SK-N-SH (cell line): Measurements from ENCODE around the gene CD164L2.
A peak's percentile ranks its signal among the peaks of the same experiment; 100 is the strongest.

Experiments used
- ELF1 ChIP-seq: IDR thresholded peaks from 2 replicates; pipeline ENCODE4 v1.4.0; 2012
- POLR2AphosphoS5 ChIP-seq: IDR thresholded peaks from 2 replicates; pipeline ENCODE4 v1.6.1; 2012; ENCODE audit warnings: low read depth, low read length
- RAD21 ChIP-seq: IDR thresholded peaks from 2 replicates; pipeline ENCODE4 v1.6.1; 2012; ENCODE audit warnings: mild to moderate bottlenecking, low read length
- TCF12 ChIP-seq: IDR thresholded peaks from 2 replicates; pipeline ENCODE4 v1.4.0; 2012
- TF ChIP-seq, protein P1 (sequence below): fragments of 200-600 bp; sonication (generic); IDR thresholded peaks from 2 replicates; pipeline ENCODE4 v1.6.1; 2017; ENCODE audit warnings: antibody characterized with exemption, mild to moderate bottlenecking, moderate library complexity
- TF ChIP-seq, protein P2 (sequence below): IDR thresholded peaks from 2 replicates; pipeline ENCODE4 v1.4.0; 2012; ENCODE audit warnings: low read depth, borderline replicate concordance

DNA sequence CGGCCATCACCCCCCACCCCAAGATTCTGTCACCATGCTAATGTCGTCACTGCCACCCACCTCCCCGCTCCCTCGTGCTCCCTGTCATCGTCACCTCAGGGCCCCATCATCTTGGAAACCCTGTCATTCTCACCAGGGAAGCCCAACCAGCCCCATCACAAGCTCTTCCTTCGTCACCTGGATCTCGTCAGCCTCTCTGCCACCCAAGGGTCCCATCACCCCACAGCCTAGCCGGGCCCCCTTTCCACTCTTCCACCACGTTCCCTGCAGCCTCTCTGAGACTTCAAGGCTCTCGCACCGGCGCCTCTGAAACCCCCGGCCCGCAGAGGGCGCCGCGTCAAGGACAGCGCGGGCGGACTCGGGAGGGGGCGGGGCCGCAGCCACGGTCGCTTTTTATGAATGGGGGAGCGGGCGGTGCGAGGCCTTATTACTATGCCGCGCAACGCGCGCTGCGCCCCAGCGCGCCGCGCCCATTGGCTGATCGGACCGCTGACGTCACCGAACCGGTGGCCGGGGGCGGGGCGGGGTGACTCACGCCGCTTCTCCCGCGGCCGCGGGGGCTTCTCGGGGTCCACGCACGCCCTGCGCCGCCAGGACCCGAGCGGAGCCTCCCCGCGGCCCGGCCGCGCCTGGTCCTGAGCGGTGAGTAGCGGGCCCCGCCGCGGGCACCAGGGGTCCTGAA is 9.1 kb upstream of the CD164L2 start, which contains the start of gene GPR3:
- TF ChIP-seq TCF12 (no peak), POLR2AphosphoS5 (no peak), RAD21 (peak; percentile 45), ELF1 (no peak)
- TF ChIP-seq, protein P1, sequence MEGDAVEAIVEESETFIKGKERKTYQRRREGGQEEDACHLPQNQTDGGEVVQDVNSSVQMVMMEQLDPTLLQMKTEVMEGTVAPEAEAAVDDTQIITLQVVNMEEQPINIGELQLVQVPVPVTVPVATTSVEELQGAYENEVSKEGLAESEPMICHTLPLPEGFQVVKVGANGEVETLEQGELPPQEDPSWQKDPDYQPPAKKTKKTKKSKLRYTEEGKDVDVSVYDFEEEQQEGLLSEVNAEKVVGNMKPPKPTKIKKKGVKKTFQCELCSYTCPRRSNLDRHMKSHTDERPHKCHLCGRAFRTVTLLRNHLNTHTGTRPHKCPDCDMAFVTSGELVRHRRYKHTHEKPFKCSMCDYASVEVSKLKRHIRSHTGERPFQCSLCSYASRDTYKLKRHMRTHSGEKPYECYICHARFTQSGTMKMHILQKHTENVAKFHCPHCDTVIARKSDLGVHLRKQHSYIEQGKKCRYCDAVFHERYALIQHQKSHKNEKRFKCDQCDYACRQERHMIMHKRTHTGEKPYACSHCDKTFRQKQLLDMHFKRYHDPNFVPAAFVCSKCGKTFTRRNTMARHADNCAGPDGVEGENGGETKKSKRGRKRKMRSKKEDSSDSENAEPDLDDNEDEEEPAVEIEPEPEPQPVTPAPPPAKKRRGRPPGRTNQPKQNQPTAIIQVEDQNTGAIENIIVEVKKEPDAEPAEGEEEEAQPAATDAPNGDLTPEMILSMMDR: peak; percentile 64
- TF ChIP-seq, protein P2, sequence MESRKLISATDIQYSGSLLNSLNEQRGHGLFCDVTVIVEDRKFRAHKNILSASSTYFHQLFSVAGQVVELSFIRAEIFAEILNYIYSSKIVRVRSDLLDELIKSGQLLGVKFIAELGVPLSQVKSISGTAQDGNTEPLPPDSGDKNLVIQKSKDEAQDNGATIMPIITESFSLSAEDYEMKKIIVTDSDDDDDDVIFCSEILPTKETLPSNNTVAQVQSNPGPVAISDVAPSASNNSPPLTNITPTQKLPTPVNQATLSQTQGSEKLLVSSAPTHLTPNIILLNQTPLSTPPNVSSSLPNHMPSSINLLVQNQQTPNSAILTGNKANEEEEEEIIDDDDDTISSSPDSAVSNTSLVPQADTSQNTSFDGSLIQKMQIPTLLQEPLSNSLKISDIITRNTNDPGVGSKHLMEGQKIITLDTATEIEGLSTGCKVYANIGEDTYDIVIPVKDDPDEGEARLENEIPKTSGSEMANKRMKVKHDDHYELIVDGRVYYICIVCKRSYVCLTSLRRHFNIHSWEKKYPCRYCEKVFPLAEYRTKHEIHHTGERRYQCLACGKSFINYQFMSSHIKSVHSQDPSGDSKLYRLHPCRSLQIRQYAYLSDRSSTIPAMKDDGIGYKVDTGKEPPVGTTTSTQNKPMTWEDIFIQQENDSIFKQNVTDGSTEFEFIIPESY: no peak
